Astrocyte (in vitro differentiated cells and primary cell): ENCODE data around the gene FABP1.

ENCODE experiments used
- CTCF ChIP-seq: IDR thresholded peaks from 2 replicates; pipeline ENCODE4 v1.5.1; 2011; ENCODE audit warnings: low read depth, mild to moderate bottlenecking, inconsistent platforms, low read length, moderate library complexity; ENCODE audit not compliant: insufficient read depth
- EZH2 ChIP-seq: IDR thresholded peaks from 2 replicates; pipeline ENCODE4 v1.6.1; 2012; ENCODE audit warnings: mild to moderate bottlenecking, low read length, inconsistent platforms; ENCODE audit not compliant: insufficient read depth

- TF ChIP-seq CTCF (no peak), EZH2 (no peak)
Measured at GRCh38 chr2:88091943-88092342, 35.9 kb downstream of the FABP1 start.
